Ectodermal cell (in vitro differentiated cells): ENCODE data around the gene KLHL29.

Experiments
- H3K27ac ChIP-seq: 2 replicates; pipeline ENCODE4 v1.7.0; 2013; ENCODE audit warnings: mild to moderate bottlenecking, low read depth, low read length; ENCODE audit not compliant: insufficient read depth, poor library complexity, severe bottlenecking
- H3K27me3 ChIP-seq: 2 replicates; pipeline ENCODE4 v1.7.0; 2013; ENCODE audit warnings: mild to moderate bottlenecking, low read length; ENCODE audit not compliant: insufficient read depth, control insufficient read depth, poor library complexity, severe bottlenecking
- H3K36me3 ChIP-seq: one replicate; pipeline ENCODE4 v1.7.0; 2013; ENCODE audit warnings: low read length; ENCODE audit not compliant: control insufficient read depth, insufficient read depth
- H3K4me1 ChIP-seq: one replicate; pipeline ENCODE4 v1.7.0; 2013; ENCODE audit warnings: low read length; ENCODE audit not compliant: control insufficient read depth, insufficient read depth
- H3K4me3 ChIP-seq: 2 replicates; pipeline ENCODE4 v1.7.0; 2013; ENCODE audit warnings: low read depth, low read length, control low read depth; ENCODE audit not compliant: insufficient read depth
- H3K9me3 ChIP-seq: 2 replicates; pipeline ENCODE4 v1.7.0; 2013; ENCODE audit warnings: mild to moderate bottlenecking, low read length, moderate library complexity; ENCODE audit not compliant: control insufficient read depth
- WGBS, 2 experiments: methylation state at CpG; one replicate each; pipeline ENCODE4 v1.1.7; 2013; ENCODE audit warnings: missing lambda C conversion rate in 2 of 2; 5-methylcytosine and 5-hydroxymethylcytosine counted together

KLHL29 gene

DNA sequence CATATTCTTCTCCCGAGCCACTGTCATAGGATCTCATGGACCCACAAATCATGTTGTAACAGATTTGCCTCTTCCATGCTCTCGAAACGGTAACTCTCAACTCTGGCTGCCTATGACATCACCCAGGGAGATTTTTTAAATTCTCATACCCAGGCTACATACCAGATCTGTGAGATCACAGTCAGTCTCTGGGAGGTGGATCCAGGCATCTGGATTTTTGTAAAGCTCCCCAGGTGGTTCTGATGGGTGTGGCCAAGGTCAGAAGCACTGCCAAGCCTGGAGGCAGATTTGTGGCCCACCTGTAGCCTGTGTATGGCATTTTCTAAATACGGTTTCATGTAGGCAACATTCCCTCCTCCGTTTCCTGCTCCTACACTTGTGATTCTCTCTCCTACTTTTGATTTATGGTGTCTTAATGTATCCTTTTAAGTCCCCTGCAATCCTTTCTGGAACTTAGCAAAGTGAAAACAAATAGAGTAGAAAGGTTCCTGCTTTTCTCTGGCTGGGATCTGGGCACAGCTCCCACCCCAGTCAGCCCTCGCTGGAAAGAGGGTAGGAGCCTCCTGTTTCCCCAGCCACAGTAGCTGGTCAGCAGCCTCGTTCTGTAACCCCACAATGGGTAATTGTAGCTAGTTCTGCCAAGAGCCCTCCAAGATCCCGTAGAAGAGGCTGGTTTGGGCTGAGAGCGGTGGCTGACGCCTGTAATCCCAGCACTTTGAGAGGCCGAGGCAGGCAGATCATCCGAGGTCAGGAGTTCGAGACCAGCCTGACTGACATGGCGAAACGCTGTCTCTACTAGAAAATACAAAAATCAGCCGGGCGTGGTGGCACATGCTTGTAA lies 96.2 kb downstream of the KLHL29 start:
- H3K4me3 ChIP-seq, result no peak overlapping the region
- H3K36me3 ChIP-seq, result no peaks in the 10 kb centered on the region
- H3K9me3 ChIP-seq, result no peaks in the 10 kb centered on the region
- no peaks in the 10 kb centered on the region for H3K27me3 ChIP-seq
- peaks cover 19% of the 10 kb centered on the region for H3K4me1 ChIP-seq
- no peak overlapping the region for H3K27ac ChIP-seq
- 84 to 86% methylated on average over 17 of the region's 17 CpGs for WGBS, 2 experiments

DNA sequence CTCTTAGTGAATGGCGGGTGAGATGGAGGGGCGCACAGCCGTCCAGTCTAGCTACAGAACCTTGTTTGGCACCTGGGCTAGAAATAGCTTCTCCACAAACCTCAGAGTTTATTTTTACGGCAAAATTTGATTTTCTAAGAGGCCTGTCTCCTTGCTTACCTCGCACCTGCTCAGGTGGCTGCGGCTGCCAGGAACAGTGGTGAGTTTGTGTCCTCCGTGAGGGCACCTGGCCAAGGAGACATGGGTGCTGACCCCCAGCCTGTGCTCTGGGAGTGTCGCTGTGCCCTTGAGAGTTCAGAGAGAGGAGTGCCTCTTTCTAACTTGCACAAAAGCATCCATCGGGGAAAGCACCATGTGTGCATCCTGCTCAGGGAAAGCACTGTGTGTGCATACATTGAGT lies 97.2 kb downstream of the KLHL29 start:
- Histone ChIP-seq H3K4me3 (no peak overlapping the region), H3K9me3 (no peaks in the 10 kb centered on the region), H3K27me3 (no peaks in the 10 kb centered on the region), H3K36me3 (no peaks in the 10 kb centered on the region), H3K27ac (no peak overlapping the region), H3K4me1 (peaks cover 19% of the 10 kb centered on the region)
- WGBS, 2 experiments, result 88% methylated on average over 9 of the region's 9 CpGs

DNA sequence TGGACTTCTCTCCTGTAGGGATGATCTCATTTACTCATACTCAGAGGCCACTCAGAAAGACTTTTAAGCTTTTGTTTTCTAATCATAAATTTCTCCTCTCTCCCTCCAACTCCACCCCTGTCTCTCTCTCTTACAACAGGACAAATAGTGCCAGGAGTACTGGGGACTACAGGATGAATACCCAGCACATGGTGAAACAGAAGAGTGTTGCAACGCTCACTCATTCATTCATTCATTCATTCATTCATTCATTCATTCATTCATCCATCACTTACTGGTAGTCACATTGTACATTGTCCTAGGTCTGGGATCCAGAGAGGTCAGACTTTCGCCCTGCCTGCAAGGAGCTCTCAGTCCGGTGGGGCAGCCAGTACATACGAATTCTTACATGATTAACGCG lies 97.6 kb downstream of the KLHL29 start:
- Histone ChIP-seq H3K9me3 (no peaks in the 10 kb centered on the region), H3K4me1 (peaks cover 23% of the 10 kb centered on the region), H3K36me3 (no peaks in the 10 kb centered on the region), H3K4me3 (no peak overlapping the region), H3K27me3 (no peaks in the 10 kb centered on the region), H3K27ac (no peak overlapping the region)
- 95 to 96% methylated on average over 6 of the region's 6 CpGs for WGBS, 2 experiments

DNA sequence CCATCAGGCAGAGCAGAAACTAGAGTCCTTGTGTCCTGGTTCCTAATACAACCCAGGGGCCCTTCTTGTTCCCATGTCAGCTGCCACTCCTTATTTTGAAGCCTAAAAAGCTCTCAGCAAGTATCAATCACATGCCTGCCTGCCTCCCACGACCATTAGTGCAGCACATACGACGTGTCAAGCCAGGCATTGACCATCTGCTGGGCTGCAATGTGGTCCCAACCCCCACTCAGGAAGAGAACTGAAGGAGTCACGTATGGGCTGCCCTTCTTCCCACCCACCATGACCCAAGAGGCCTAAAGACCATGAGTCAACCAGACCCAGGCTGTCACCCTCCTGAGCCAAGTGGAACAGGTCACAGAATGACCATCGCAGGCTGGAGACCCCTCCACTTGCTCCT lies 98.8 kb downstream of the KLHL29 start:
- no peaks in the 10 kb centered on the region for H3K9me3 ChIP-seq
- H3K27ac ChIP-seq, result no peak overlapping the region
- H3K27me3 ChIP-seq, result no peaks in the 10 kb centered on the region
- H3K4me3 ChIP-seq, result no peak overlapping the region
- 85 to 86% methylated on average over 5 of the region's 5 CpGs for WGBS, 2 experiments
- no peaks in the 10 kb centered on the region for H3K36me3 ChIP-seq
- H3K4me1 ChIP-seq, result peaks cover 25% of the 10 kb centered on the region

DNA sequence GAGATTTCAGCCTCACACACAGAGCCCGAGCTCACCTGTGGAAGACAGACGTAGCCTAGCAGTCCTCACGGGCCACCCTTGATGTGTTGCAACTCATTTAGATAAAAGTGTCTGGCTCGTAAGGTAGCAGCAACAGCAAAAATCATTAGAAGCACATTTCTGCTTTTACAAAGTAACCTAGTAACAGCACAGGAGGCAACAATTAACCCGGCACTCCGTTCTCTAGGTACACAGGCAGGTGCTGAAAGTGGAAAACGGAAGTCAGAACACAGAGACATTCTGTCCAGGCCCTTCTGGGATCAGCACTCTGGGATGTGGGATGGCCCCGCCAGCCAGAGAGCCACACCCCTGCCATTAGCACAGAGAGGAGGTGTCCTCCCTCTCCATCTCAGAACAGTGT lies 99.3 kb downstream of the KLHL29 start:
- WGBS, 2 experiments, result 92 to 97% methylated on average over 8 of the region's 8 CpGs
- Histone ChIP-seq H3K27me3 (no peaks in the 10 kb centered on the region), H3K27ac (no peak overlapping the region), H3K9me3 (no peaks in the 10 kb centered on the region), H3K4me1 (peaks cover 20% of the 10 kb centered on the region), H3K4me3 (no peak overlapping the region), H3K36me3 (no peaks in the 10 kb centered on the region)

DNA sequence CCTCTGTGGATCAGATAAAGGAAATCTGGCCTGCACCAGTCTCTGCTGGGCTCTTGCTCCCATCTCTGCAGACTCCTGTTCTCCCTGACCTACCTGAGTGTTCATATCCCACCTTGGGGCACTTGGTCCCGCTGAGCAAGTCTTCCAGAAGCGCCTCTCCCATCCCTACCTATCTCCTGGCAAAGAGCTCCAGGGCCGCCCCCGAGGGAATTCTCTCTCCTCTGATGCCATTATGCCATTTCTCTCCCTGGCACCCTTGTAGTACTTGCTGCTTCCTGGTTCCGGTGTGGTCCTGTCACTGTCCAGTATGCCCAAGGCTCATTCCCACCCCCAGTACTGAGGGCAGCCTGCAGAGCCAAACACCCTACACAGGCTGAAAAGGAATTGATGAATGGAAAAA lies 99.8 kb downstream of the KLHL29 start:
- no peak overlapping the region for H3K4me3 ChIP-seq
- H3K9me3 ChIP-seq, result no peaks in the 10 kb centered on the region
- no peak overlapping the region for H3K27ac ChIP-seq
- no peaks in the 10 kb centered on the region for H3K36me3 ChIP-seq
- H3K4me1 ChIP-seq, result peaks cover 20% of the 10 kb centered on the region
- 84 to 89% methylated on average over 5 of the region's 5 CpGs for WGBS, 2 experiments
- H3K27me3 ChIP-seq, result no peaks in the 10 kb centered on the region

- H3K36me3 ChIP-seq, result no peaks in the 10 kb centered on the region
- H3K4me3 ChIP-seq, result no peak overlapping the region
- WGBS, 2 experiments, result 89 to 94% methylated on average over 2 of the region's 2 CpGs
- peaks cover 20% of the 10 kb centered on the region for H3K4me1 ChIP-seq
- H3K27ac ChIP-seq, result no peak overlapping the region
- no peaks in the 10 kb centered on the region for H3K9me3 ChIP-seq
- no peaks in the 10 kb centered on the region for H3K27me3 ChIP-seq
Observed at GRCh38 chr2:23485261-23485660, 100.3 kb downstream of the KLHL29 start.

GRCh38 chr2:23485841-23486683 lies 101.1 kb downstream of the KLHL29 start:
- H3K27ac ChIP-seq, result no peak overlapping the region
- no peaks in the 10 kb centered on the region for H3K36me3 ChIP-seq
- peaks cover 18% of the 10 kb centered on the region for H3K4me1 ChIP-seq
- H3K27me3 ChIP-seq, result no peaks in the 10 kb centered on the region
- no peak overlapping the region for H3K4me3 ChIP-seq
- no peaks in the 10 kb centered on the region for H3K9me3 ChIP-seq
- 93 to 94% methylated on average over 10 of the region's 10 CpGs for WGBS, 2 experiments

GRCh38 chr2:23486684-23487075 lies 101.7 kb downstream of the KLHL29 start:
- no peak overlapping the region for H3K4me3 ChIP-seq
- H3K27ac ChIP-seq, result no peak overlapping the region
- 93 to 94% methylated on average over 5 of the region's 5 CpGs for WGBS, 2 experiments
- H3K9me3 ChIP-seq, result no peaks in the 10 kb centered on the region
- H3K4me1 ChIP-seq, result peaks cover 18% of the 10 kb centered on the region
- H3K36me3 ChIP-seq, result no peaks in the 10 kb centered on the region
- H3K27me3 ChIP-seq, result no peaks in the 10 kb centered on the region

- Histone ChIP-seq H3K27me3 (no peaks in the 10 kb centered on the region), H3K9me3 (no peaks in the 10 kb centered on the region), H3K4me1 (peaks cover 18% of the 10 kb centered on the region), H3K36me3 (no peaks in the 10 kb centered on the region), H3K4me3 (no peak overlapping the region), H3K27ac (no peak overlapping the region)
- 68 to 70% methylated on average over 14 of the region's 14 CpGs for WGBS, 2 experiments
Observed at GRCh38 chr2:23487735-23488492, 102.9 kb downstream of the KLHL29 start.
